GM12878 (cell line): ENCODE results near the gene PDE6A. TPM values are rescaled to one million over a fixed set of nuclear protein-coding genes. Genes with fewer than 3 reads are reported as not detected.

Source experiments
- ATAC-seq: fragments of 200-7000 bp; cut with Tn5 transposase; 3 replicates; pipeline ENCODE4 v1.9.1; 2020; ENCODE audit warnings: mild to moderate bottlenecking, moderate library complexity
- BruUV-seq: library from RNA; stranded (reverse); fragments of 400-500 nt; replicated peaks from 2 replicates; lab custom pipeline; 2021; lab: Mats Ljungman, UMichigan
- CTCF ChIA-PET: fragments of 300-600 bp; sonication (Branson Sonifier 250); formaldehyde crosslinking; extraction: SDS; loops from one replicate; lab custom pipeline; 2021; ENCODE audit warnings: inconsistent platforms; lab: Yijun Ruan, JAX
- POLR2A ChIA-PET: fragments of 350-600 bp; formaldehyde crosslinking; extraction: SDS; loops from one replicate; lab custom pipeline; 2021; ENCODE audit warnings: inconsistent platforms; lab: Charles Lee
- RAD21 ChIA-PET: fragments of 300-600 bp; sonication (Branson Sonifier 250); formaldehyde crosslinking; loops from one replicate; lab custom pipeline; 2023; ENCODE audit warnings: antibody characterized with exemption; ENCODE audit not compliant: unreplicated experiment; lab: Charles Lee
- SMC1A ChIA-PET: fragments of 300-600 bp; sonication (Branson Sonifier 250); formaldehyde crosslinking; loops from one replicate; lab custom pipeline; 2023; ENCODE audit not compliant: unreplicated experiment, uncharacterized antibody; lab: Charles Lee
- DNase-seq: peaks from one replicate; pipeline ENCODE4 v3.0.0-alpha.2; 2011; ENCODE audit warnings: low read depth, low spot score
- FAIRE-seq: peaks from 3 replicates; lab custom pipeline; 2011; peaks lifted over from hg19 to GRCh38; lab: Jason Lieb, UNC
- H2AFZ ChIP-seq: 2 replicates; pipeline ENCODE4 v1.6.0; 2011; ENCODE audit warnings: low read depth, low read length, control low read depth; ENCODE audit not compliant: control insufficient read depth
- H3K27ac ChIP-seq: 2 replicates; pipeline ENCODE4 v1.5.1; 2011; ENCODE audit warnings: control low read depth; ENCODE audit not compliant: control insufficient read depth, insufficient read depth
- H3K27me3 ChIP-seq, 2 experiments: replicated peaks in 1 of 2; 2 replicates each; pipeline versions ENCODE4 v1.6.0 to v1.6.1; 2011; ENCODE audit warnings: low read length in 1 of 2; ENCODE audit not compliant: control insufficient read depth in 2 of 2, insufficient read depth in 2 of 2
- H3K36me3 ChIP-seq, 2 experiments: 2 replicates each; pipeline ENCODE4 v1.5.1; 2011; ENCODE audit warnings: low read length in 1 of 2; ENCODE audit not compliant: control insufficient read depth in 2 of 2, insufficient read depth in 2 of 2
- H3K4me1 ChIP-seq: 2 replicates; pipeline ENCODE4 v1.6.1; 2011; ENCODE audit warnings: mild to moderate bottlenecking, low read length, moderate library complexity, mixed read lengths; ENCODE audit not compliant: control insufficient read depth, insufficient read depth
- H3K4me2 ChIP-seq: 2 replicates; pipeline ENCODE4 v1.6.0; 2011; ENCODE audit warnings: control low read depth; ENCODE audit not compliant: control insufficient read depth, insufficient read depth
- H3K4me3 ChIP-seq: fragments of 200-600 bp; sonication (generic); 2 replicates; pipeline ENCODE4 v1.5.1; 2016
- H3K79me2 ChIP-seq: 2 replicates; pipeline ENCODE4 v1.6.0; 2011; ENCODE audit warnings: low read length; ENCODE audit not compliant: control insufficient read depth, insufficient read depth
- H3K9ac ChIP-seq: 2 replicates; pipeline ENCODE4 v1.8.0; 2011; ENCODE audit warnings: low read length, control low read depth, mixed read lengths; ENCODE audit not compliant: control insufficient read depth, insufficient read depth
- H3K9me3 ChIP-seq: replicated peaks from 3 replicates; pipeline ENCODE4 v1.5.1; 2011; ENCODE audit warnings: mild to moderate bottlenecking, low read length; ENCODE audit not compliant: control insufficient read depth, insufficient read depth
- H4K20me1 ChIP-seq: 2 replicates; pipeline ENCODE4 v1.6.0; 2011; ENCODE audit not compliant: control insufficient read depth, insufficient read depth
- BCL3 ChIP-seq: IDR thresholded peaks from 2 replicates; pipeline ENCODE4 v1.6.1; 2011; ENCODE audit warnings: borderline replicate concordance, low read depth, mild to moderate bottlenecking, moderate library complexity, low read length; ENCODE audit not compliant: insufficient read depth, poor library complexity, severe bottlenecking
- CHD1 ChIP-seq: IDR thresholded peaks from 2 replicates; pipeline ENCODE4 v1.6.1; 2012; ENCODE audit warnings: low read depth, low read length, improper control_type of control experiment
- HSF1 ChIP-seq: fragments of 150-350 bp; IDR thresholded peaks from 2 replicates; pipeline ENCODE4 v1.6.1; 2014; ENCODE audit warnings: mild to moderate bottlenecking, low read depth, low read length
- MTA2 ChIP-seq: fragments of 450-650 bp; IDR thresholded peaks from 2 replicates; pipeline ENCODE4 v1.6.1; 2016; ENCODE audit warnings: low read depth, mild to moderate bottlenecking, moderate library complexity
- PBX3 ChIP-seq: IDR thresholded peaks from 2 replicates; pipeline ENCODE4 v1.6.1; 2011; ENCODE audit warnings: mild to moderate bottlenecking, low read depth, low read length, moderate library complexity; ENCODE audit not compliant: insufficient replicate concordance
- POU2F2 ChIP-seq: IDR thresholded peaks from 3 replicates; pipeline ENCODE4 v1.6.1; 2011; ENCODE audit warnings: low read depth, mild to moderate bottlenecking, low read length, borderline replicate concordance
- PRDM15 ChIP-seq: fragments of 450-650 bp; formaldehyde crosslinking; IDR thresholded peaks from 2 replicates; pipeline ENCODE4 v1.4.0; 2020; ENCODE audit warnings: mild to moderate bottlenecking, moderate library complexity
- RELA ChIP-seq: fragments of 450-650 bp; IDR thresholded peaks from 2 replicates; pipeline ENCODE4 v1.8.0; 2014; ENCODE audit warnings: borderline replicate concordance; ENCODE audit not compliant: partially characterized antibody
- SIX5 ChIP-seq: IDR thresholded peaks from 2 replicates; pipeline ENCODE4 v1.6.1; 2011; ENCODE audit warnings: mild to moderate bottlenecking, low read depth, low read length, moderate library complexity; ENCODE audit not compliant: severe bottlenecking
- TAF1 ChIP-seq: IDR thresholded peaks from 2 replicates; pipeline ENCODE4 v1.6.1; 2011; ENCODE audit warnings: mild to moderate bottlenecking, low read depth, low read length, borderline replicate concordance
- ZBED1 ChIP-seq: IDR thresholded peaks from 2 replicates; pipeline ENCODE4 v1.6.1; 2016; ENCODE audit warnings: borderline replicate concordance
- WGBS: methylation state at CpG from one replicate; pipeline ENCODE4 v1.1.6; 2016; ENCODE audit warnings: low lambda C conversion rate; ENCODE audit not compliant: insufficient replicate concordance, insufficient coverage; ENCODE audit errors: missing lambda C conversion rate; 5-methylcytosine and 5-hydroxymethylcytosine counted together
- in situ Hi-C: fragments of 300-500 bp; cut with MboI; formaldehyde crosslinking; loops from 9 replicates; pipeline ENCODE4 v1.14.3; 2018; ENCODE audit warnings: mixed read lengths
- intact Hi-C: fragments of 100-400 bp; cut with micrococcal nuclease; formaldehyde crosslinking; loops from one replicate; pipeline ENCODE4 v1.14.2; 2022; ENCODE audit not compliant: unreplicated experiment
- polyA plus RNA-seq, 11 experiments: library from polyadenylated mRNA; depleted of rRNA in 4 of 11; unstranded in 6 of 11; stranded (reverse) in 5 of 11; fragments of >200 nt; fragmentation: Nextera tagmentation in 4 of 11; fragmentation: Illumina TruSeq in 1 of 11; extraction: Ambion mirVana in 4 of 11; extraction: Trizol in 1 of 11; gene quantifications; 1 replicate in 1 of 11; 2 replicates in 10 of 11; pipeline versions ENCODE4 v1.2.1 to v1.2.3, GENCODE V29; 2011 to 2016; ENCODE audit warnings: inconsistent platforms in 2 of 11, missing spikeins in 2 of 11, low read depth in 1 of 11
- total RNA-seq, 4 experiments: library from RNA; depleted of rRNA in 3 of 4; stranded (reverse); fragments of >200 nt in 3 of 4; fragmentation: Illumina TruSeq in 1 of 4; extraction: Trizol in 1 of 4; gene quantifications; 2 replicates each; pipeline versions ENCODE4 v1.2.1 to v1.2.3, GENCODE V29; 2013 to 2021

The PDE6A gene
- total and polyA plus RNA-seq, 10 of the 15 experiments (the other 5 are each of a cell fraction or from before 2014, with no cell fraction given) = 0.05 to 0.26 TPM; not detected in 8

- TF ChIP-seq PRDM15 = no peak
- no peak for TF ChIP-seq TAF1
- TF ChIP-seq ZBED1 = no peak
Measured at GRCh38 chr5:149834246-149834855, 110.2 kb downstream of the PDE6A start (continued).

- DNase-seq (no peak), FAIRE-seq (no peak), ATAC-seq (no peak)
- CTCF ChIA-PET = interaction anchor here (0.5 to 15.7 kb wide), 25 partner anchors 12 to 1517 kb away, joined by 3 to 462 read pairs (median 5); partner anchors contain the start of gene SLC26A2
- BruUV-seq = TSS peak; percentile 35
- H3K4me1 ChIP-seq = peaks cover 8% of the 10 kb centered on the region
- H3K27me3 ChIP-seq = no peaks in the 10 kb centered on the region
- H3K79me2 ChIP-seq = no peaks in the 10 kb centered on the region; the same call in 1 of the 2 replicates
- H3K27ac ChIP-seq = no peak overlapping the region
- no peak overlapping the region for H3K4me2 ChIP-seq
- H3K4me3 ChIP-seq = no peak overlapping the region
- RAD21 ChIA-PET = interaction anchor here (1.0 to 12.6 kb wide), 13 partner anchors 11 to 486 kb away, joined by 3 to 148 read pairs (median 10); partner anchors contain the start of gene SLC26A2
- SMC1A ChIA-PET = interaction anchor here (0.9 to 6.4 kb wide), 14 partner anchors 8 to 197 kb away, joined by 3 to 81 read pairs (median 6); no protein-coding TSS in a partner anchor
- intact Hi-C loops (no loop called here), in situ Hi-C loops (no loop called here)
- H4K20me1 ChIP-seq = no peaks in the 10 kb centered on the region
- H3K36me3 ChIP-seq = peaks cover 7 to 39% of the 10 kb centered on the region in 2 experiments; a peak in 3 of 4 replicates
- no peak overlapping the region for H3K9ac ChIP-seq
- no peak overlapping the region for H2AFZ ChIP-seq
- POLR2A ChIA-PET = interaction anchor here (0.8 to 6.6 kb wide), 5 partner anchors 17 to 323 kb away, joined by 3 to 70 read pairs (median 3); partner anchors contain the start of gene PDGFRB
- 94% methylated on average over 30 of the region's 30 CpGs for WGBS
- no peaks in the 10 kb centered on the region for H3K9me3 ChIP-seq
- TF ChIP-seq MTA2 = no peak
- TF ChIP-seq HSF1 = no peak
- TF ChIP-seq PBX3 = no peak
- no peak for TF ChIP-seq CHD1
- TF ChIP-seq BCL3 = no peak
- TF ChIP-seq RELA = no peak
- TF ChIP-seq POU2F2 = no peak
- TF ChIP-seq SIX5 = no peak
Measured at GRCh38 chr5:149833116-149833827, 111.3 kb downstream of the PDE6A start.
